ENCODE measurements around the gene STEAP1. TPM values are rescaled to one million over a fixed set of nuclear protein-coding genes. Genes with fewer than 3 reads are reported as not detected.

STEAP1 gene
- total RNA-seq, 2 donors from 2014 or later = 19.2 to 22.0 TPM

DNA sequence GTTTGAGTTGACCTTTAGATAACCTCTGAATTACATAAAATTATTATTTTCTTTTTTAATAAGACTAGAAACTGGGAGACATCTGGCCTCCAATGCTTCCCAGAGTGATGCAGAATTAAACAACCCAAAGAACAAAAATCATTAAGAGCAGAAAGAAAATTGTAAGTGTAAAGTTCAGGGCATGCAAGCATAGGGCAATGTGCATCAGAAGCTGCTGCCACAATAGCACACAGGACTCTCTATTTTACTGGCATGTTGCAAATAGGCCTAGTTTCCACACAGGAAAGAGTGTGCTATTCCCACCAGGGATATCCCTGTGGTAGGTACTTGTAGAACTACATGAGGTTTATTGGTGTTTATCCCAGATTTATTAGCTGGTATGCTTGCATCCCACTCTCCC is 36.7 kb downstream of the STEAP1 start:
- TF ChIP-seq, protein P1, sequence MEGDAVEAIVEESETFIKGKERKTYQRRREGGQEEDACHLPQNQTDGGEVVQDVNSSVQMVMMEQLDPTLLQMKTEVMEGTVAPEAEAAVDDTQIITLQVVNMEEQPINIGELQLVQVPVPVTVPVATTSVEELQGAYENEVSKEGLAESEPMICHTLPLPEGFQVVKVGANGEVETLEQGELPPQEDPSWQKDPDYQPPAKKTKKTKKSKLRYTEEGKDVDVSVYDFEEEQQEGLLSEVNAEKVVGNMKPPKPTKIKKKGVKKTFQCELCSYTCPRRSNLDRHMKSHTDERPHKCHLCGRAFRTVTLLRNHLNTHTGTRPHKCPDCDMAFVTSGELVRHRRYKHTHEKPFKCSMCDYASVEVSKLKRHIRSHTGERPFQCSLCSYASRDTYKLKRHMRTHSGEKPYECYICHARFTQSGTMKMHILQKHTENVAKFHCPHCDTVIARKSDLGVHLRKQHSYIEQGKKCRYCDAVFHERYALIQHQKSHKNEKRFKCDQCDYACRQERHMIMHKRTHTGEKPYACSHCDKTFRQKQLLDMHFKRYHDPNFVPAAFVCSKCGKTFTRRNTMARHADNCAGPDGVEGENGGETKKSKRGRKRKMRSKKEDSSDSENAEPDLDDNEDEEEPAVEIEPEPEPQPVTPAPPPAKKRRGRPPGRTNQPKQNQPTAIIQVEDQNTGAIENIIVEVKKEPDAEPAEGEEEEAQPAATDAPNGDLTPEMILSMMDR (IDR thresholded peaks at IDR 0.05) = no peak
- Histone ChIP-seq H3K27me3 (no peaks in the 10 kb centered on the region), H3K36me3 (no peaks in the 10 kb centered on the region), H3K9ac (ENCODE audit: low read depth in 2 of 2, low read length in 2 of 2) (no peak overlapping the region), H3K4me3 (no peak overlapping the region), H3K4me1 (no peaks in the 10 kb centered on the region), H3K9me3 (no peaks in the 10 kb centered on the region), H3K27ac (no peak overlapping the region)
- intact Hi-C loops (cut with DNase I) = no loop called here
- DNase-seq = no peak

DNA sequence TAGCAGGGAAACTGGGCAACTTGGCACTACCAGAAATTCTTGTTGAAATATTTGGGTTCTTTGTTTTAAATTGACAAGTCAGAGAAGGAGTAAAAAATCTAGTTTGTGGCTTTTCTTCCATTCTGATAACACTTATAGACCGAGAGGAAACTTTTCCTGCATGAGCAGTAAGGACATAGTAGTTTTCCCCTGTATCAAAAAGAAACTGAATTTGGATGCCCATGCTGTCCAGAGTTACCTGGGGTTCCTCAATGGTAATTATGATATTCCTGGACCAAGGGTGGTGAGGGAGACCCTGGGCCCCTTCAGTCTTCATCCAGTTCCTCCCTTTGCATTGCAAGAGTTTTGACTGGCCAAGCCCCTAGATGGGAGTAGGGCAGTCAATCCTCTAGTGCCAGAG is 37.4 kb downstream of the STEAP1 start:
- Histone ChIP-seq H3K27ac (no peak overlapping the region), H3K4me3 (no peak overlapping the region), H3K4me1 (no peaks in the 10 kb centered on the region), H3K36me3 (no peaks in the 10 kb centered on the region), H3K9ac (ENCODE audit: low read depth in 2 of 2, low read length in 2 of 2) (no peak overlapping the region), H3K9me3 (no peaks in the 10 kb centered on the region), H3K27me3 (no peaks in the 10 kb centered on the region)
- intact Hi-C loops (cut with DNase I) = no loop called here
- TF ChIP-seq, protein P1 (IDR thresholded peaks at IDR 0.05) = no peak
- no peak for DNase-seq

DNA sequence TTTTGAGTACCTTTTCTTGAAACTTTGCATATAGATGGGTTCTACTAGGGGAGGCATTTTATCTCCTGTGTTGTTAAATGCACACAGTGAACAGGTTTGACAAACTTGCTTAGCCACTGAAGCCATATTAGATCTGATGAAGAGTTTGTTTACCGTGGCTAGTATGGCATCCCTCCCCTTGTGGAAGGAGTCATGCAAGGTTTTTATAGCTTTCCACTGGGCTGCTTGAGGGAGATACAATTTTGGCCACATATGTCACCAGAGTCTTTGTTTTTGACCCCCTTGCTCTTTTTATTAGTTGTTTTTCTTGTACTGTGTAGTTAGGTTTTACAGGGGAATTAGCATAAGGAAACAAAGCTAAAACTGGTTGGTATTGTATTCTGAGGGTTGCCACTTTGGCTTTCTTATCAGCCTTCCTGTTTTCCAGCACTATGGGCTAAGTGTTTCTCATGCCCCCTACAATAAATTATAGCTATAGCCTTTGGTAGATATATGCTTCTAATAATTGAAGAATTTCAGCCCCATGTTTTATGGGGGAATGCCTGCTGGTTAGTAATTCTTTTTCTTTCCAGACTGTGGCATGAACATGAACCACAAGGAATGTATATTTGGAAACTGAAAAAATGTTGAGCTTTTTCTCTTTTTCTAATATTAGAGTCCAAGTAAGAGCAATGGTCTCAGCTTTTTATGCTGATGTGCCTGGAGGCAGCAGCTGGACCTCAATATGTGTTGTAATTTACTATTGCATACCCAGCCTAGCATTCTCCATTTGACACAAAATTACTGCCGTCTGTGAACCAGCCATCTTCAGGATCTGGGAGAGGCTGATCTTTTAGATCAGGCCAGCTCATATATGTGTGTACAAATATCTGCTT is 38.8 kb downstream of the STEAP1 start:
- no peaks in the 10 kb centered on the region for H3K27me3 ChIP-seq
- H3K4me3 ChIP-seq = no peak overlapping the region
- no peaks in the 10 kb centered on the region for H3K9me3 ChIP-seq
- DNase-seq = no peak
- no peaks in the 10 kb centered on the region for H3K36me3 ChIP-seq
- H3K9ac ChIP-seq (ENCODE audit: low read depth in 2 of 2, low read length in 2 of 2) = no peak overlapping the region
- no peaks in the 10 kb centered on the region for H3K4me1 ChIP-seq
- intact Hi-C loops (cut with DNase I) = no loop called here
- TF ChIP-seq, protein P1 (IDR thresholded peaks at IDR 0.05) = no peak
- no peak overlapping the region for H3K27ac ChIP-seq

DNA sequence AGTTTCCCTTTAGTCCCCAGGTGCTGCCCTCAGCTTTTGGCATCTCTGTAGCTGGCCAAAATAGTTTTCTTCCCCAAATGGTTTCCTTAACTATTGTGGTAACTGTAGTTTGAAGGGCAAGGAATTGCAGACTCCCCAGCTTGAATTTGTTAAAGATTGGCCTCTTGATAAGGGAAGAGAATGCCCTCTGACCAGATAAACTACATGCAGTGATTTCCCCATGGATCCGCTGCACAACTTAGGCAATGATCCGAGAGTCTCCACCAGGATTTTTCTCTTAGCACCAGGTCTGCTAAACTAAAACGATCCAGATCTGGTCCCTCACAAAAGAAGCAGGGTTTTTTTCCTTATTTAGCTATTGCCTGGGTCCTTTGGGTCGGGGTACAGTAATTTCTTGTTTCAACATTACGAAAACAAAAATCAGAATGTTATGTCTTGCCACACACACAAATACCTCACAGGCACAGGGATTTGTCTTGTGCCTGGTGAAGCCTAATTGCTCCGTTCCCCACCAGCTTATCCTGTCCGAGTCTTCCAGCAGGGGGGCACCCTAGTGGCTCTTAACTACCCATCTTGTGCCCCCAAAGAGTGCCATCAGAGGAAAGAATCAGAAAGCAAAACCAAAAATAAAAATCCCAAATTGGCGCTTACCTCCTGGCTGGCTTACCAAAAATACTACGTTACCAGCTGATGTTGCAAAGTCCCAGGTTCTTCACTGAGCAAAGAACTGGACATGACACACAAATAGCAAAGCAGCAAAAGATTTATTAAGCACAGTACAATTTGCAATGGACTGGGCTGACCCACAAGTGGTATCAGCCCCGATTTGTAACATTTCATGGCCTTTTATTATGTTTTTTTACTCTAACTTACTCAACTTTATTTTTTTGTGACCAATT is 40.9 kb downstream of the STEAP1 start:
- DNase-seq = no peak
- H3K36me3 ChIP-seq = no peaks in the 10 kb centered on the region
- no peaks in the 10 kb centered on the region for H3K9me3 ChIP-seq
- H3K27ac ChIP-seq = no peak overlapping the region
- no peak overlapping the region for H3K4me3 ChIP-seq
- H3K27me3 ChIP-seq = no peaks in the 10 kb centered on the region
- H3K4me1 ChIP-seq = no peaks in the 10 kb centered on the region
- intact Hi-C loops (cut with DNase I) = no loop called here
- TF ChIP-seq, protein P1 (IDR thresholded peaks at IDR 0.05) = no peak
- H3K9ac ChIP-seq (ENCODE audit: low read depth in 2 of 2, low read length in 2 of 2) = no peak overlapping the region

DNA sequence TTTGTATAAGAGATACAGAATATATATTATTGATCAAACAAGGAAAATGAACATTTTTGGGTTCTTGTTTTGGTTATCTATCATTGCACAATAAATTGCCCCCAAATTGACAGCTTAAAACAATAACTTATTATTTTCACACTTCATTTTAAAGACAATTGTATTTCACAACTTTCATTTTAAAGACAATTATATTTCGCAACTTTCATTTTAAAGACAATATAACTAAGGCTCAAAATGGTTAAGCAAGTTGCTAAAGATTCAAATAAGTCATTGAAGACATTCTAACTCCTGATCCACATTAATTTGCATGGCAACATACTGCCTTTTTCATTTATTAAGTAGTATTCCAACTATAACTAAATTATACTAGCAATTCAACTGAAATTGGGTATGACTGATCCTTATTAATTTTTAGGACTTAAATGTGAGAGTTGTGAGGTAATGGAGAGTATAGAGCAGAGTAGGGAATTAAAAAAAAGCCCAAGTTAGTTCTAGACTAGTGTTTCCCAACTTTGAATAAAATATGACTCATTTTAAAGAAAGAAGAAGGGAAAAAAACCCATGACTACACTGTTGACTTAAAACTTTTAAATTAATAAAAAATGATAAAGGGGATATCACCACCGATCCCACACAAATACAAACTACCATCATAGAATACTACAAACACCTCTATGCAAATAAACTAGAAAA is 47.4 kb downstream of the STEAP1 start:
- intact Hi-C loops (cut with DNase I) = no loop called here
- DNase-seq = no peak
- Histone ChIP-seq H3K9ac (ENCODE audit: low read depth in 2 of 2, low read length in 2 of 2) (no peak overlapping the region), H3K27ac (no peak overlapping the region), H3K4me1 (no peaks in the 10 kb centered on the region), H3K9me3 (no peaks in the 10 kb centered on the region), H3K36me3 (no peaks in the 10 kb centered on the region), H3K4me3 (no peak overlapping the region), H3K27me3 (no peaks in the 10 kb centered on the region)
- TF ChIP-seq, protein P1 (IDR thresholded peaks at IDR 0.05) = no peak
